ENCODE data around the gene TRIM2. TPM values are rescaled to one million over a fixed set of nuclear protein-coding genes. Genes with fewer than 3 reads are reported as not detected.

TRIM2 gene
- total and polyA plus RNA-seq, 2 of the 8 experiments (the other 6 are each of a cell fraction or from before 2014, with no cell fraction given) = 34.0 to 59.8 TPM

DNA sequence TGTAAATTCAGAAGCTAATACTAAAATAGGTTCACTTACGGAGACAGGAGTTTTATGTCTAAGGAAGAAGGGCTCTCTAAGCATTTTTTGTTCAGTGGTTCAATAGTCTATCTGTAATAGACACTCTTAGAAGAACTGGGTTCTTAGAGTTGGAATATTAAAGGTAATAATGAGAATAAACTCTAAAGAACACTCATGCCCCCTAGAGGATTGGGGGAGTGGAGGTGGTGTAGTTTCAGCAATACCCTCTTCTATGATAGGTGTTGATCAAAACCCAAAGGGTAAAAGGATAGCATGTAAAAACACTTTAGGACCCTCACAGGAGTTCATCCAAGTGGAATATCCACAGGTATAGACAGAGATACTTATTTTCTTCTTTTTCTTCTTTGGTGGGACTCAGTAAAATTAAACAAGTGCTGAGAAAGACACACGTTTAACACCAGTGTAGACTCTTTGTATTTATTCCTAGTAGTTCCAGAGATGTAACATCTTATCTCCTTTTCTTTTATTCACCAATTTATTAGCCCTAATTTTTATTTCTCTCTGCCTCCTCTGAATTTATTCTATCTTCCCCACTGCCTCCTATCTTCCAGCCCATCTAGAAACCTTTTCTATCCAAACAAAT, 114.6 kb downstream of the TRIM2 start:
- Histone ChIP-seq H3K9ac (replicated peaks in 1 of 4; ENCODE audit: extremely low read depth in 1 of 4, low read depth in 3 of 4, low read length in 3 of 4) (no peak overlapping the region), H3K4me2 (ENCODE audit: insufficient read depth in 1 of 2, low read depth in 2 of 2, low read length in 2 of 2) (no peak overlapping the region), H3K27ac (ENCODE audit: low read depth, low read length) (no peak overlapping the region), H3K79me2 (ENCODE audit: control insufficient read depth in 1 of 2, insufficient read depth in 2 of 2, low read length in 2 of 2) (no peaks in the 10 kb centered on the region), H4K91ac (replicated peaks; ENCODE audit: insufficient read length, low read length) (no peak overlapping the region), H4K20me1 (replicated peaks in 1 of 2; ENCODE audit: control insufficient read depth in 1 of 2, insufficient read depth in 2 of 2, low read length in 2 of 2) (no peaks in the 10 kb centered on the region), H2BK5ac (ENCODE audit: low read depth, low read length) (no peak overlapping the region), H3K4me3 (ENCODE audit: extremely low read depth in 1 of 4, insufficient read depth in 2 of 4, low read depth in 3 of 4, low read length in 4 of 4) (no peak overlapping the region), H3K79me1 (ENCODE audit: low read depth, low read length) (no peaks in the 10 kb centered on the region), H3K23ac (ENCODE audit: insufficient read length) (no peak overlapping the region), H2BK15ac (ENCODE audit: low read length) (no peak overlapping the region), H2BK120ac (replicated peaks; ENCODE audit: low read depth, low read length) (no peak overlapping the region), H3K4ac (replicated peaks; ENCODE audit: insufficient read length, low read depth, low read length) (no peak overlapping the region), H2AK5ac (ENCODE audit: low read depth, low read length) (no peak overlapping the region), H4K5ac (ENCODE audit: insufficient read length, low read depth, low read length) (no peak overlapping the region), H3K14ac (ENCODE audit: insufficient read length) (no peak overlapping the region), H3K4me1 (replicated peaks in 1 of 4; ENCODE audit: control insufficient read depth in 3 of 4, insufficient read depth in 4 of 4, low read length in 3 of 4) (no peaks in the 10 kb centered on the region), H3K36me3 (ENCODE audit: control insufficient read depth in 2 of 4, insufficient read depth in 4 of 4, low read length in 3 of 4) (peaks cover 0 to 30% (median 4%) of the 10 kb centered on the region in 4 experiments; a peak in 4 of 8 replicates), H3K27me3 (replicated peaks in 1 of 4; ENCODE audit: control insufficient read depth in 3 of 4, extremely low read depth in 1 of 4, insufficient read depth in 3 of 4, low read length in 3 of 4) (no peaks in the 10 kb centered on the region), H3K56ac (replicated peaks; ENCODE audit: insufficient read length, low read depth, low read length) (no peak overlapping the region), H2BK20ac (ENCODE audit: low read length) (no peak overlapping the region), H3K9me3 (ENCODE audit: insufficient read depth in 2 of 2, low read depth in 1 of 2, low read length in 1 of 2) (no peaks in the 10 kb centered on the region), H4K8ac (ENCODE audit: extremely low read depth, insufficient read depth, low read length) (no peak overlapping the region), H3K23me2 (ENCODE audit: low read depth, low read length) (no peaks in the 10 kb centered on the region), H2BK12ac (ENCODE audit: low read depth, low read length) (no peak overlapping the region), H3K18ac (ENCODE audit: extremely low read depth, low read length) (no peak overlapping the region), H2AFZ (ENCODE audit: low read length) (no peak overlapping the region)
- ChIA-PET POLR2A (ENCODE audit: partially characterized antibody) (no interaction called here), CTCF (ENCODE audit: partially characterized antibody) (interaction anchor here (0.6 to 4.7 kb wide), 33 partner anchors 9 to 1109 kb away, joined by 3 to 32 read pairs (median 4); no protein-coding TSS in a partner anchor)
- DNase-seq (ENCODE audit: low read depth in 1 of 2, low spot score in 2 of 2) (no peak), FAIRE-seq (no peak)
- no peak for TF ChIP-seq TCF12 (IDR thresholded peaks at IDR 0.05; ENCODE audit: low read depth, low read length)
- TF ChIP-seq GTF2F1 (IDR thresholded peaks at IDR 0.05; ENCODE audit: borderline replicate concordance, low read depth, low read length) = no peak
- no peak for TF ChIP-seq RXRA (IDR thresholded peaks at IDR 0.05; ENCODE audit: insufficient read depth, low read depth, low read length)
- peak in 2 of 3 experiments; percentile 62 to 67; a peak in 2 of 4 replicates for TF ChIP-seq CTCF (IDR thresholded peaks at IDR 0.05; ENCODE audit: control extremely low read depth in 1 of 3, insufficient read depth in 1 of 3, low read depth in 1 of 3, low read length in 3 of 3)
- peak; percentile 84 to 85 for TF ChIP-seq RAD21 (IDR thresholded peaks at IDR 0.05 in 1 of 2, conservative IDR thresholded peaks at IDR 0.05 in 1 of 2; ENCODE audit: low read depth in 2 of 2, low read length in 2 of 2)
- 79% methylated on average over 2 of the region's 2 CpGs; no CpG with 5 or more reads in 1 of the 2 experiments for WGBS, 2 experiments (ENCODE audit: extremely low coverage in 1 of 2, insufficient coverage in 1 of 2, insufficient read length in 1 of 2, insufficient replicate concordance in 2 of 2, low coverage in 1 of 2, low lambda C conversion rate in 2 of 2, missing lambda C conversion rate in 1 of 2)
